HepG2 (cell line): ENCODE data around the gene ZXDC. TPM values are rescaled to one million over a fixed set of nuclear protein-coding genes. Genes with fewer than 3 reads are reported as not detected.

Source experiments
- ATAC-seq: fragments of 200-7000 bp; cut with Tn5 transposase; 3 replicates; pipeline ENCODE4 v1.9.1; 2020; ENCODE audit warnings: mild to moderate bottlenecking, moderate library complexity
- BruUV-seq: library from RNA; stranded (reverse); fragments of 400-500 nt; replicated peaks from 2 replicates; lab custom pipeline; 2021; lab: Mats Ljungman, UMichigan
- CTCF ChIA-PET: fragments of 300-600 bp; formaldehyde crosslinking; extraction: SDS; loops from one replicate; lab custom pipeline; 2021; ENCODE audit warnings: low total read pairs, inconsistent platforms, low intra/inter-chr PET ratio; lab: Yijun Ruan, JAX
- POLR2A ChIA-PET: fragments of 350-600 bp; sonication (Branson Sonifier 250); formaldehyde crosslinking; loops from one replicate; lab custom pipeline; 2020; ENCODE audit warnings: antibody characterized with exemption, inconsistent platforms; lab: Yijun Ruan, JAX
- DNase-seq: peaks from one replicate; pipeline ENCODE4 v3.0.0-alpha.2; 2015; ENCODE audit warnings: low spot score
- FAIRE-seq: peaks from 3 replicates; lab custom pipeline; 2011; peaks lifted over from hg19 to GRCh38; lab: Jason Lieb, UNC
- H2AFZ ChIP-seq: one replicate; pipeline ENCODE4 v1.6.1; 2011; ENCODE audit warnings: low read length, inconsistent platforms
- H3K27ac ChIP-seq: fragments of 300-600 bp; 3 replicates; pipeline ENCODE4 v1.8.0; 2011; ENCODE audit warnings: mixed run types, mild to moderate bottlenecking, mixed read lengths, low read length, inconsistent platforms; ENCODE audit not compliant: insufficient read depth; ENCODE audit errors: extremely low read length
- H3K27me3 ChIP-seq, 2 experiments: fragments of 200-600 bp in 1 of 2; 2 replicates in 1 of 2; 3 replicates in 1 of 2; pipeline versions ENCODE4 v1.6.0 to v1.8.0; 2011; ENCODE audit warnings: low read length in 2 of 2, mild to moderate bottlenecking in 2 of 2, moderate library complexity in 2 of 2, inconsistent platforms in 1 of 2; ENCODE audit not compliant: insufficient read depth in 2 of 2, control insufficient read depth in 1 of 2
- H3K36me3 ChIP-seq, 2 experiments: fragments of 200-600 bp in 1 of 2; replicated peaks in 1 of 2; 2 replicates in 1 of 2; 3 replicates in 1 of 2; pipeline versions ENCODE4 v1.5.1 to v1.8.0; 2011; ENCODE audit warnings: low read length in 2 of 2, inconsistent platforms in 1 of 2; ENCODE audit not compliant: insufficient read depth in 2 of 2, control insufficient read depth in 1 of 2
- H3K4me1 ChIP-seq: 2 replicates; pipeline ENCODE4 v1.5.1; 2012; ENCODE audit warnings: low read length, inconsistent platforms; ENCODE audit not compliant: insufficient read depth
- H3K4me2 ChIP-seq: 2 replicates; pipeline ENCODE4 v1.6.0; 2011; ENCODE audit warnings: low read depth, low read length, inconsistent platforms
- H3K4me3 ChIP-seq, 3 experiments: fragments of 200-600 bp in 1 of 3; sonication (generic), shearing (Covaris generic) in 1 of 3; replicated peaks in 1 of 3; 2 replicates each; pipeline ENCODE4 v1.5.1; 2011 to 2016; ENCODE audit warnings: low read length in 3 of 3, inconsistent platforms in 2 of 3, low read depth in 2 of 3, mild to moderate bottlenecking in 2 of 3, control low read depth in 1 of 3, mixed read lengths in 1 of 3; ENCODE audit not compliant: insufficient read depth in 1 of 3
- H3K79me2 ChIP-seq: one replicate; pipeline ENCODE4 v1.6.1; 2011; ENCODE audit warnings: low read length, inconsistent platforms; ENCODE audit not compliant: insufficient read depth
- H3K9ac ChIP-seq: 2 replicates; pipeline ENCODE4 v1.6.0; 2011; ENCODE audit warnings: mild to moderate bottlenecking, low read depth, low read length, inconsistent platforms; ENCODE audit not compliant: insufficient read depth
- H3K9me3 ChIP-seq: 2 replicates; pipeline ENCODE4 v1.5.1; 2012; ENCODE audit warnings: mild to moderate bottlenecking, low read length
- H4K20me1 ChIP-seq: 2 replicates; pipeline ENCODE4 v1.6.0; 2011; ENCODE audit warnings: inconsistent platforms, mild to moderate bottlenecking, low read length, moderate library complexity; ENCODE audit not compliant: insufficient read depth
- ELF3 ChIP-seq: IDR thresholded peaks from 2 replicates; pipeline ENCODE4 v1.6.1; 2016; ENCODE audit warnings: missing genetic modification reagents, missing compliant biosample characterization
- ETV6 ChIP-seq: sonication (generic); formaldehyde crosslinking; conservative IDR thresholded peaks from 2 replicates; pipeline ENCODE4 v1.4.0; 2020; ENCODE audit warnings: missing genetic modification reagents
- IRF2 ChIP-seq: IDR thresholded peaks from 2 replicates; pipeline ENCODE4 v1.6.1; 2018; ENCODE audit warnings: missing genetic modification reagents, missing compliant biosample characterization
- KDM5B ChIP-seq: sonication (generic); formaldehyde crosslinking; IDR thresholded peaks from 2 replicates; pipeline ENCODE4 v1.4.0; 2020; ENCODE audit warnings: missing genetic modification reagents, mild to moderate bottlenecking, borderline replicate concordance
- MIXL1 ChIP-seq: IDR thresholded peaks from 2 replicates; pipeline ENCODE4 v1.6.1; 2016
- MXI1 ChIP-seq: IDR thresholded peaks from 3 replicates; pipeline ENCODE4 v1.6.1; 2012; ENCODE audit warnings: low read depth, low read length, inconsistent platforms, borderline replicate concordance
- NCOR1 ChIP-seq: fragments of 200-600 bp; sonication (generic); IDR thresholded peaks from 2 replicates; pipeline ENCODE4 v1.7.0; 2017; ENCODE audit warnings: antibody characterized with exemption, low read length, borderline replicate concordance
- RCOR2 ChIP-seq: IDR thresholded peaks from 2 replicates; pipeline ENCODE4 v1.6.1; 2016; ENCODE audit warnings: missing biosample characterization, missing genetic modification reagents
- SMYD3 ChIP-seq: sonication (generic); formaldehyde crosslinking; IDR thresholded peaks from 2 replicates; pipeline ENCODE4 v1.8.1; 2023; ENCODE audit warnings: mild to moderate bottlenecking, missing genetic modification reagents
- U2AF2 ChIP-seq: fragments of 200-400 bp; formaldehyde crosslinking; IDR thresholded peaks from 2 replicates; pipeline ENCODE4 v1.6.1; 2017; ENCODE audit warnings: low read depth, mild to moderate bottlenecking, low read length
- ZBTB25 ChIP-seq: IDR thresholded peaks from 2 replicates; pipeline ENCODE4 v1.6.1; 2018; ENCODE audit warnings: missing genetic modification reagents
- ZNF318 ChIP-seq: sonication (generic); formaldehyde crosslinking; IDR thresholded peaks from 2 replicates; pipeline ENCODE4 v1.4.0; 2020; ENCODE audit warnings: mild to moderate bottlenecking, missing genetic modification reagents
- ZNF598 ChIP-seq: sonication (generic); formaldehyde crosslinking; IDR thresholded peaks from 2 replicates; pipeline ENCODE4 v1.5.1; 2020; ENCODE audit warnings: mild to moderate bottlenecking, missing genetic modification reagents, borderline replicate concordance
- ZNF816 ChIP-seq: sonication (generic); formaldehyde crosslinking; IDR thresholded peaks from 2 replicates; pipeline ENCODE4 v1.8.0; 2022; ENCODE audit warnings: missing genetic modification reagents, mild to moderate bottlenecking, borderline replicate concordance
- WGBS: methylation state at CpG from one replicate; pipeline ENCODE4 v1.1.6; 2017; ENCODE audit warnings: low lambda C conversion rate; 5-methylcytosine and 5-hydroxymethylcytosine counted together
- in situ Hi-C: cut with HindIII; loops from 2 replicates; pipeline ENCODE4 v1.10.0; 2017; ENCODE audit warnings: low pct_unique_long_range_greater_than_20kb; ENCODE audit not compliant: extremely low pct_ligation_motif_present
- intact Hi-C: fragments of 100-400 bp; cut with micrococcal nuclease; formaldehyde crosslinking; loops from one replicate; pipeline ENCODE4 v1.10.0; 2022; ENCODE audit not compliant: unreplicated experiment
- polyA plus RNA-seq, 8 experiments: library from polyadenylated mRNA; depleted of rRNA in 3 of 8; stranded (reverse) in 7 of 8; unstranded in 1 of 8; fragments of >200 nt; fragmentation: Illumina TruSeq in 4 of 8; extraction: Trizol in 4 of 8; gene quantifications; 2 replicates each; pipeline versions ENCODE4 v1.2.1 to v1.2.3, GENCODE V29; 2011 to 2016; ENCODE audit warnings: low read depth in 4 of 8, missing spikeins in 1 of 8, mixed read lengths in 1 of 8; ENCODE audit not compliant: insufficient read depth in 1 of 8
- total RNA-seq, 5 experiments: library from RNA; depleted of rRNA; stranded (reverse); fragments of >200 nt; fragmentation: Illumina TruSeq; extraction: Trizol; gene quantifications; 2 replicates each; pipeline ENCODE4 v1.2.3, GENCODE V29; 2016; ENCODE audit warnings: low read depth in 1 of 5
- TF ChIP-seq, protein P1 (sequence below): sonication (generic); formaldehyde crosslinking; conservative IDR thresholded peaks from 2 replicates; pipeline ENCODE4 v1.8.0; 2022; ENCODE audit warnings: low read depth, missing genetic modification reagents

Gene ZXDC
- total and polyA plus RNA-seq, 2 of the 13 experiments (the other 11 are each of a cell fraction or from before 2014, with no cell fraction given), result 17.6 to 21.2 TPM

DNA sequence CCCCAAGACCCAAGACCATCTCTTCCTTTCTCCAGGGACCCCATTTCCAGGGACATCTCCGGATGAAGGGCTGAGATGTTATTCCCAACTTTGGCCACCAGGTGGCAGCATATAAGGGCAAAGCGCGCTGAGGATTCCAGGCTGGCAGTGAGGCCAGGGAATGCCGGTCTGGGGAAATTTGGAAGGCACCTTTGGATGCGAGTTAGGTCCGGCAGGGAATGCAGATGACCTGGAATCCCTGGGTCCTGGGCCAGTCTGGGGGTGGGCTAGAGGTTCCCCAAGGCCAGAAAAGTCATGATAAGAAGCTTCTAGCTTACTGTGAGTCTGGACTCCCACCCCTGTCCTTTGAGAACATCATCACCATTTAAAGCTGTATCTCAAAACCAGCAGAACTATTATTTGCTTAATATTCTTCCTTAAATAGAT, 46.7 kb upstream of the ZXDC start:
- Histone ChIP-seq H3K4me1 (peaks cover 91% of the 10 kb centered on the region), H3K27ac (peak overlapping the region; percentile 98), H4K20me1 (no peaks in the 10 kb centered on the region), H3K4me3 (peak overlapping the region; percentile 35 to 70 (median 65); a peak in 4 of 6 replicates), H3K79me2 (peaks cover 16% of the 10 kb centered on the region), H3K27me3 (no peaks in the 10 kb centered on the region; a peak in 1 of 5 replicates), H2AFZ (no peak overlapping the region), H3K36me3 (no peaks in the 10 kb centered on the region), H3K9ac (peak overlapping the region; percentile 88; the same call in 1 of the 2 replicates), H3K4me2 (peak overlapping the region; percentile 97), H3K9me3 (no peaks in the 10 kb centered on the region)
- in situ Hi-C loops (no loop called here), intact Hi-C loops (loop anchor here (2.0 kb wide), 1 partner anchor 24 kb away; no protein-coding TSS in a partner anchor)
- CTCF ChIA-PET, result interaction anchor here (1.0 to 1.3 kb wide), 3 partner anchors 28 to 46 kb away, joined by 3 read pairs; no protein-coding TSS in a partner anchor
- BruUV-seq, result no TSS peak
- ATAC-seq (no peak), FAIRE-seq (peak; percentile 89), DNase-seq (peak; percentile 60)
- POLR2A ChIA-PET, result interaction anchor here (1.1 to 3.3 kb wide), 6 partner anchors 25 to 49 kb away, joined by 3 to 39 read pairs (median 4); partner anchors contain the start of gene ZXDC
- 0% methylated on average over 3 of the region's 6 CpGs for WGBS
- no peak for TF ChIP-seq ZNF816
- TF ChIP-seq SMYD3, result no peak
- TF ChIP-seq RCOR2 (CRISPR knock-in tag), result no peak
- 0 out of 2 replicates have a peak, but pooled peaks have one; percentile 17 for TF ChIP-seq NCOR1
- no peak for TF ChIP-seq MIXL1
- no peak for TF ChIP-seq ELF3
- TF ChIP-seq KDM5B (CRISPR knock-in tag), result peak; percentile 50; the same call in 1 of the 2 replicates
- no peak for TF ChIP-seq MXI1
- TF ChIP-seq ZNF598 (CRISPR knock-in tag), result no peak
- TF ChIP-seq ZNF318 (CRISPR knock-in tag), result no peak
- TF ChIP-seq IRF2, result no peak
- TF ChIP-seq ETV6 (CRISPR knock-in tag), result no peak
- TF ChIP-seq, protein P1, sequence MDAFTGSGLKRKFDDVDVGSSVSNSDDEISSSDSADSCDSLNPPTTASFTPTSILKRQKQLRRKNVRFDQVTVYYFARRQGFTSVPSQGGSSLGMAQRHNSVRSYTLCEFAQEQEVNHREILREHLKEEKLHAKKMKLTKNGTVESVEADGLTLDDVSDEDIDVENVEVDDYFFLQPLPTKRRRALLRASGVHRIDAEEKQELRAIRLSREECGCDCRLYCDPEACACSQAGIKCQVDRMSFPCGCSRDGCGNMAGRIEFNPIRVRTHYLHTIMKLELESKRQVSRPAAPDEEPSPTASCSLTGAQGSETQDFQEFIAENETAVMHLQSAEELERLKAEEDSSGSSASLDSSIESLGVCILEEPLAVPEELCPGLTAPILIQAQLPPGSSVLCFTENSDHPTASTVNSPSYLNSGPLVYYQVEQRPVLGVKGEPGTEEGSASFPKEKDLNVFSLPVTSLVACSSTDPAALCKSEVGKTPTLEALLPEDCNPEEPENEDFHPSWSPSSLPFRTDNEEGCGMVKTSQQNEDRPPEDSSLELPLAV, result no peak
- TF ChIP-seq ZBTB25 (CRISPR knock-in tag), result no peak
- no peak for TF ChIP-seq U2AF2
